ENCODE measurements around the gene OR51F1.
"Not testable (repeated sequence)": the region's sequence is repeated elsewhere in the genome, so short reads cannot be mapped to it uniquely, and the experiment has no call there.

OR51F1 gene, protein sequence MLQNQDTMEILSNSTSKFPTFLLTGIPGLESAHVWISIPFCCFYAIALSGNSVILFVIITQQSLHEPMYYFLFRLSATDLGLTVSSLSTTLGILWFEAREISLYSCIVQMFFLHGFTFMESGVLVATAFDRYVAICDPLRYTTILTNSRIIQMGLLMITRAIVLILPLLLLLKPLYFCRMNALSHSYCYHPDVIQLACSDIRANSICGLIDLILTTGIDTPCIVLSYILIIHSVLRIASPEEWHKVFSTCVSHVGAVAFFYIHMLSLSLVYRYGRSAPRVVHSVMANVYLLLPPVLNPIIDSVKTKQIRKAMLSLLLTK

DNA sequence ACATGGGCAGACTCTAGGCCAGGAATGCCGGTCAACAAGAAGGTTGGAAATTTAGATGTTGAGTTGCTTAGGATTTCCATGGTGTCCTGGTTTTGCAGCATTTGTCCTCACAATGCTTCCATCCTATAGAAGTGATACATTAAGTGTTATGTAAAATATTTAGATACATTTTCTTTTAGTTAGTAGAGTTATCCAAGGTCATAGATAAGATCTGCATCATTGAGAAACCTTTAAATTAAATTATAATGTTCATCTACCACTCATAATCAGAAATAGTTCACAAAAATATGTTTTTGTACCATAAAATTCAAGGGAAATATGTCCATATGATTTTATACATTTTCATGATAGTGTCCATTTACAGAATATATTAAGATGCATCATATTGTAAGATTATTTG lies at the start of gene OR51F1:
Gene OR51F1, minus strand, starts transcription at position 101 of the 400 bp plus-strand sequence. Its CDS starts 0 bp downstream, at position 101.
- no peak for DNase-seq

DNA sequence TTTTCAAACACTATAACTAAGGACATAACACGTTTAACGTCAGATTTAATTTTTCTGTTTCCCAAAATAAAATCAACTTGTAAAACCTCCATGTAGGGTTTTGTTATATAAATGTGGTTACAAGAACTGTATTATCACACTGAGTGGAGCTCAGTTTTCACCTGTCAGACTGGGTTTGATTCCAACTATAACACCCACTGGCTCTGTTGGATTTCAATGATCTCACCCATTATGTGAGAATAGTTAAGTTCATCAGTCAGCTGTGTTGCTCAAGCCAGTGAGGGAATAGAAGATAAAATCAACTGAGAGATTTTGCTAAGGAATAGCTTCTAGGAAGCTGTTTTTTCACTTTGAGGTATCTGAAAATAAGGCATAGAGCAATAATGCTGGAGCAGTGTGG lies 39.5 kb upstream of the OR51F1 start:
- DNase-seq: no peak

DNA sequence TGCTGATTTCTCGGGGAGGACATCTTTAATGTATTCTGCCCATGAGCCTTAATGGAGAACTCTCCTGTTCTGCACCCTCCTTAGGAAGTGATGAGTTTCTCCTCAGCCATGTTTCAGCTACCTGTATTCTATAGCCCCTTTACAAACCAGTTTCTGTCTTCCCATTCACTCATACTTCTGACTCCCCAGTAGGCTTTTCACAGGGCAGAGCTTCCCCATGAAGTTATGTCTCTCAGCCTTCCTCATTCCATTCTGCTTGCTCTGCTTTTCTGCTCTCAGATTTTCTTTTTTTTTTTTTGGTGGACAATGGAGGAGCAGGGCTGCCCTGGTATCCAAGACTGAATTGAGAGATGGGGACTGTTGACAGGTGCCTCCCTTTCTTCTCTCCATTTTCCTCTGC lies 38.7 kb upstream of the OR51F1 start:
- DNase-seq: no peak

DNA sequence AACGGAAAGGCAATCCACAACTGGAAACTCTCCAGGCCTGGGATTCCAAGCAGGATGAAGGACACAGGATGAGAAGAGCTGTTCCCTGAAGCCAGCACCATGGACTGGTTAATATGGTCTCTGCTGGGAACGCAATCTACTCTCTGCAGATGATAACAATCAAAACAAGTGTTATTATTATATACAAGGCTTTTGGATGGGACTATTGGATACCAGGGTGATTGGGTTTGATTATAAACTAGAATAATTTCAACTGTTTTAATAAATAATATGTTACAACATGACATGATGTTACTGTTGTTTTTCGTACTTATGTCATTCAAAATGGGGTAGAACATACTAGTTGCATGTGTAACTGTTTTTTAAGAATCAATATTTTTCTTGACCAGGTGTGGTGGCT lies 34.5 kb upstream of the OR51F1 start, which contains the start of gene OR52R1:
Gene OR52R1, minus strand, starts transcription at position 101 of the 400 bp plus-strand sequence. Its CDS starts 0 bp downstream, at position 101.
- DNase-seq: no peak

DNA sequence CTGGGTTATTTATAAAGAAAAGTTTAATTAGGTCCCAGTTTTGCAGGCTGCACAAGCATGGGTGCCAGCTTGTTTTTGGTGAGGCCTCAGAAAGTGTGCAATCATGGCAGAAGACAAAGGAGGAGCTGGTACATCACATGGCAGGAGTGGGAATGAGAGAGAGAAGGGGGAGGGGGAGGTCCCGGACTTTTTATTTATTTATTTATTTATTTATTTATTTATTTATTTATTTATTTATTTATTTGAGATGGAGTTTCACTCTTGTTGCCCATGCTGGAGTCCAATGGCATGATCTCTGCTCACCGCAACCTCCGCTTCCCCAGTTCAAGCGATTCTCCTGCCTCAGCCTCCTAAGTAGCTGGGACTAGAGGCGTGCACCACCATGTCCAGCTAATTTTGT lies 31.6 kb upstream of the OR51F1 start:
- DNase-seq: not testable (repeated sequence)

DNA sequence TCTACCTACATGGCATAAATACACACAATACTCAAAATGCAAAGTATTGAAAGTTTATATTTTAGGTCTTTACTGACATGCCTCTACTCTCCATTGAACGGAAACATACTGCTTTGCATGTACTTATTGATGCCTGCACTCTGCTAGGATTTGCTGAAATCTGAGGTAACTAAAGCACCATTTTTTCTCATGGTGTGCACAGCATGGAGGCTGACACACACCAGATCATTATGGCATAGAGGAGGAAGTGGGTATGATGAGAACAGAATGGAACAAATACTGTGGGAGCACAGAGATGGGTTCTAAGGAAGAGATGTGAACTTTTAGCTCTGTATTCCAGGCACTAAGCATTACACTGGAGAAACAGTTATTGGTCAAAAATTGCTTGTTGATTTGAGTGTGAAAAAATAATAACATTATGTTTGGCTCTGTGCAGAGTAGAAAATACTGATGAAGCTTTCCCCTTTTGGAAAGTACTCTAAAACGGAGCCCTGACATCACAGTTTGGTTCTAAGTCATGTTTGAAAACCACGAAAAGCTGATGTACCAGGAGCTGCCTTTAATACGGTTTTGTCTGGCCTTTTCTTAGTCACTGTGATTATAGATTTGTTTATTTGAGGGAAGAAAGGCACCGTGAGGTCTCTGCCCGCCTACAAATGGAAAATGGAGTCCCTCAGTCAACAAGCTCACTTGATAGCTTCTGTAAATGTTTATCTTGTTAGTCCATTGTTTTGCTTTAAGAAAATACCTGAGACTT lies 28.9 kb upstream of the OR51F1 start:
- no peak for DNase-seq

DNA sequence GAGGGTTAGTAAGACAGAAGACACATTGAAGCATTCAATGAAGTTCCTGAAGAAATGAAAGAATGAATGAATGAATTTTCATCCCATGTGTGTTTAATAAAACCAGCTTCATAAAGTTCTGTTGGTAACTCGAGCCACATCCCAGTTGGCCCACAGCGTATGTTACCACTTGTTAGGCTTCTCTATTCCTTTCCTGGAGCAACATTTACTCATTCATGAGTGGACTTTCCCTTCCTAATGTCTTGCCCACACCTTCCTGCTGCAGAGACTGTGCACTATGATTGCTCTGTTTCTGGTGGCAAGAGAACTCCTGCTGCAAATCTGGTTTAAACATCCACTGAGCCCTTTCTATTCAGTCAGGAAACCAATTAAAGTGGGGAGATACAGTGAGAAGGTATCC lies 27.5 kb upstream of the OR51F1 start:
- DNase-seq: no peak

DNA sequence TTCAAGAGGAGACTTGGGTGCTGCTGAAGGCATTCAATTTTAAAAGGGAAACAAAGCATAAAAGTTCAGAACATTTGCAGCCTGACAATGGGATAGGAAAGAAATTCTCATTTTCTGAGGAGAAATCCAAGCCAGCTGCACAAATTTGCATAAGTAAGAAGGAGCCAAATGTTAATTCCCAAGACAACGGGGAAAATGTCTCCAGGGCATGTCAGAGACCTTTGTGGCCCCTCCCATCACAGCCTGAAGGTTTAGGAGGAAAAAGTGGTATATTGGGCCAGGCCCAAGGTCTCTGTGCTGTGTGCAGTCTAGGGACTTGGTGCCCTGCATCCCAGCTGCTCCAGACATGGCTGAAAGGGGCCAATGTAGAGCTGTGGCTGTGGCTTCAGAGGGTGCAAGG lies 12.7 kb upstream of the OR51F1 start:
- no peak for DNase-seq

DNA sequence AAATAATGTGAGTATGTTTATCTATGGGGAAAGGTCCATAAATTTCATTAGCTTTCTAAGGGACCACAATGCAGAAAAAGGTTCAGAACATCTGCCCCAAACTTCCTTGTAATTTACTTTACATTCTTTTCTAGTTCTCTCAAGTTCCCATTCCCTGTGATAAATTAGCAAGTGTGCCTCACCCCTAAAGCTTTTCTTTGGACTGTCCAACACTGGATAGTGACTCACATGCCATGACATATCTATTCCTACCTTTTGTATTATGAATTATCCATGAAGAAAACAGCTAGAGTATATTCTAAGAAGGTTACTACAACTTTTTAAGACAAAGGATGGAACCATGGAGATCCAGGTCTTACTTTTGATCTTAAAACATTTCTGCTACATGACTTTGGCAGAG lies 1.6 kb downstream of the OR51F1 start:
- no peak for DNase-seq

DNA sequence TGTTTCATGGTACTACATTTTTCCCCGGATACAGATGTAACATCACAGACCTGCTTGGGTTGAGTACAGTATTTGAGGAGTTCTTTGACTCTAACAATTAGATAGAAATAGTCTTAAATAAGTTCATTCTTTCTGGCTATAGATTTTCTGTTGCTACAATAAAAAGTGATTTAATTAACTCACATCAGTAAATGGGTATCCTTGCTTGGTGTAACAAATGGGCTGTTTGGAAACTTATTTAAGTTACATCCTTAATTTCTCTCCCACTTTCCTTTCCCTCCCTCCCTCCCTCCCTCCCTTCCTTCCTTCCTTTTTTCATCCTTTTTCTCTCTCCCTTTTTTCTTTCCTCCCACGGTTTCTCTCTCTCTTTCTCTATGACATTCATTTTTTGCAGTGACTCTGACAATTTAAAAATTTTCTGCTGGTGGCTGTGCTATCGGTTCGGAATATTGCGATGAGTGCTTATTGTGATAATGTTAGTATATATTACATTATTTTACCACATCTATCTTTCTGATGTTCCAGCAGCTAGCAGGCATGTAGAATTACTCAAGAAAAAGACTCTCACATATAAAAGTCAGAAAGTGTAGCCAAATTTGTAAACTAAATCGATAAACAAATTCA lies 3.2 kb downstream of the OR51F1 start:
- DNase-seq: no peak

DNA sequence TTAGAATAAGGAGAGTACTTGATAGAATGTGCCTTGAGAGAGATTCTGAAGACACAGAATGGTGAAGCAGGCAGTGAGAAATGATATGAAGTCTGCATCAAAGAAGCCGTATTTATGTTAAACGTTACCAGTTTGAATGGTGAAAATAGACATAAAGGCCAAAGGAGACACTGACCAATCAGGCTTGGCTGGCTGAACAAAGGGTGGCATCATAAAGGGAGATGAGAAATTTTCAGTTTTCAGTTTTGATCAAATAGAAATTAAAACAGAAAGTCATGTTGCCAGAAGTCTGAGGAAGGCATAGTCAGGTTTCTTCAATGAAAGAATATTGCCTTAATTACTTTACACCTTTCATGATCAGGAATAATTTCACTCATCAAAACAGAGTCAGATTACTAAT lies 6.6 kb downstream of the OR51F1 start:
- DNase-seq: no peak

DNA sequence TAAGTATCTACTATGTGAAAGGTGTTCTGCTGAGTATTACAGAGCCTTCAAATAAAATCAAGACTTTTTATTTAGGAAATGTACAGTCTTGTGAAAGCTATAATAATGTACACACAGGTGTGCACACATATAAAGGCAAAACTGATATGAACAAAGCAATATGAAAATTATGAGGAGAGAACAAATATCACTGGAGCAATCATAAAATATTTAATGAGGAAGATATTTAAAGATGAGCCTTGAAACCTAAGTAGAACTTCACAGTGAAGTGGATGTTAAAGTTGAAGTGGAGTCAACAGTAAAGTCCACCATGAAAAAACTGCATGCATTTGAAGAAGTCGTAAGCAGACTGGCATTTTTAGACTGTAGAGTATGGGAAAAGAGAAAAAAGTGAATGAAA lies 18.5 kb downstream of the OR51F1 start:
- no peak for DNase-seq

DNA sequence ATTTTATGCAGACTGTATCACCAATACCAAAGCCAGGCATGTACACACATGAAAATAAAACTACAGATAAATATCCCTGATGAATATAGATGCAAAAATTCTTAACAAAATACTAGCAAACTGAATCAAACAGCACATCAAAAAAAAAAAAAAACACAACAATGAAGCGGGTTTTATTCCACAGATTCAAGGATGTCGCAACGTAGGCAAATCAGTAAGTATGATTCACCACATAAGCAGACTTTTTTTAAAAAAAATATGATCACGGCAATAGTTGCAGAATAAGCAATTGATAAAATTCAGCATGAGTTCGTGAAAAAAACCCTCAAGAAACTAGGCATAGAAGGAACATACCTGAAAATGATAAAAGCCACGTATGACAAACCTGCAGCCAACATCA lies 21.3 kb downstream of the OR51F1 start:
- no peak for DNase-seq

DNA sequence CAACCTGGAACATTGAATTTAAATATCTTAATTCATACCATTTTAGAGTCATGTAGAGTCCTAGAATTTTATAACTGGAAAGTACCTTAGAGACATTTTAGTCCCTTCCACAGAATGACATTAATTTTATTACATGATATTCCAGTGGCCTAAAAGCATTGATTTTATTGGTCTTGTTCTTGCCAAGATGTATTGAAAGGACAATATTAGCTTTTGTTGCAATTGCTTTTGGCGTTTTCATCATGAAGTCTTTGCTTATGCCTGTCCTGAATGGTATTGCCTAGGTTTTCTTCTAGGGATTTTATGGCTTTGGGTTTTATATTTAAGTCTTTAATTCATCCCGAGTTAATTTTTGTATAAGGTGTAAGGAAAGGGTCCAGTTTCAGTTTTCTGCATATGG lies 29.0 kb downstream of the OR51F1 start:
- no peak for DNase-seq

DNA sequence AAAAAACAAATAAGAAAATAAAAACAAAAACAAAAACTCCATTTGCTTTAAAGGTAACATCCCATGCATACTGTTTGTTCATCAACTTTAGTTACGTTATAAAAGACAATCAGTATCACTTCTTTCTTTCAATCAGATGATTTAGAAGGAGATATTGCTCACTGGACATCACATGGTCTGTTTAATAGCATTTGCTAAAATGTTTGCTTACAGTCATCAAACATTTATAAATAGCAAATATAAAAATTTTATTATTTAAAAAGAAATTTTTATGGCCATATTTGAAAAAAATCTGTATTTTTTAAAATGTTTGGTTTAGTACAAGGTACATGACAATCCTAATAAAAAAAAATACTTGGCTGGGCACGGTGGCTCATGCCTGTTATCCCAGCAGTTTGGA lies 42.6 kb downstream of the OR51F1 start:
- no peak for DNase-seq

DNA sequence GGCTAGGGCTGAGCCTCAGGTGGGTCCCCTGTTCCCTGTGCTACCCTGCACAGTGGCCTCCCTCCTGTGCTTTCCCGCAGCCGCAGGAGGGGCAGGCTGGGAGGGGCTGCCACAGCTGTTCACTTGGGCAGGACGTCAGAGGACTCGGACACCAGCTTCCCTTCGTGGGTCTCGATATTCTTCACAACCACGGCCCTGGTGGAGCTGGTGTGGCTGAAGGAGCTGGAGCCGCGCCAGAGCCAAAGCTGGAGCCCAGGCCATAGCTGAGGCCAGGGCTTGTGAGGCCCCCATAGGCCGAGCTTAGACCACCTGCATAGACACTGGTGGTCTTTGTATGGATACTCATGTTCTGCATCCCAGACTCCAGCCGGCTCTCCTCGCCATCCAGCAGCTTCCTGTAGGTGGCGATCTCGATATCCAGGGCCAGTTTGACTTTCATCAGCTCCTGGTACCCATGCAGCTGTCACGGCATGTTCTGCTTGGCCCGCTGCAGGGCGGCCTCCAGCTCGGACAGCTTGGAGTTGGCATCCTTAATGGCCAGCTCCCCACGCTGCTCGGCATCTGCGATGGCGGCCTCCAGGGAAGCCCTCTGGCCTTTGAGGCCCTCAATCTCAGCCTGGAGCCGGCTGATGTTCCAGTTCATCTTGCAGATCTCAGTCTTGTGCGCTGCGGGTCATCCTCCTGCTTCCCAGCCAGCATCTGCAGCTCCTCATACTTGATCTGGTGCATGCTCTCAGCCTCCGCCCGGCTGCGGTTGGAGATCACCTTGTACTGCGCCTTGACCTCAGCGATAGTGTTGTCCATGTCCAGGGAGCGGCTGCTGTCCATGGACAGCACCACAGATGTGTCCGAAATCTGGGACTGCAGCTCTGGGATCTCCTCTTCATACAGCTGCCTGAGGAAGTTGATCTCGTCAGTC lies 46.9 kb downstream of the OR51F1 start:
- DNase-seq: not testable (repeated sequence)
